IPS DF 19.7 (cell line): Measurements from ENCODE around the gene PRR19.

Experiments
- DNase-seq: peaks from one replicate; pipeline ENCODE4 v3.0.0-alpha.2; 2013; ENCODE audit warnings: low read depth, low spot score

The PRR19 gene

DNA sequence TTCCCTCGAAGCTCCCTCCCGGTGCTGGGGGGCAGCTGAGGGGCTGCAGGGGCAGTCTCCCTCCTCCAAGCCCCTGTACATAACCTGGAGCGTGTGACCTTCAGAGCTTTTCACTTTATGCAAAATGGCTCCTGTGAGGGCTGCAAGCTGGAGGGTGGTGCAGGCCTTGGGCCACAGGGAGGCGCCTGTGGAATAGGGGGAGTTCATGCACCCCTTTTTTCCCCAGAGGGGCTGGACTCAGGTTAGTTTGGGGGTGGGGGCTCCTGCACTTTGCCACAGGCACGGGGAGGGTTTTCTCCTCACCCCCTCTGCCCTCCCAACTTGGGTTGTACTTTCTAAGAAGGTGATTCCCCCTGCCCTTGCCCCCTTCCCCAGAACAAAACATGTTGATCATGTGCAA, 6.6 kb upstream of the PRR19 start:
- DNase-seq: no peak

- DNase-seq: no peak
Observed at GRCh38 chr19:42295831-42296525, 6.0 kb upstream of the PRR19 start.

GRCh38 chr19:42297039-42297438, 4.9 kb upstream of the PRR19 start:
- no peak for DNase-seq

DNA sequence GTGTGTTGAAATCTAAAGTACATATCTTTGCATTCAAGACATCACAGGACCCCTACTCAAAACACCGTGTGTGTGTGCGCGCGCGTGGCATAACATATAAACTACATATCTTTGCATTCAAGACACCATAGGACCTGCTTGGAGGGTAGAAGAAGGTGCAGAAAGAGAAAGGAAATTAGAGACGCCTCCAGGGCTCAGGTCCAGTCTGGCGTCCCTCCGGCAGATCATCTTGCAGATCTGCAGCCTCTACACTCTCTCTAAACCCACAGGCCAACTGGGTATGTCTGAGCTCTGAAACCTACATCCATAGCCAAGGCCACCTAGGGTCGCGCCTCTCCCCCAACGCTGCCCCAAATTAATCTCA, 1.2 kb downstream of the PRR19 start:
- no peak for DNase-seq

DNA sequence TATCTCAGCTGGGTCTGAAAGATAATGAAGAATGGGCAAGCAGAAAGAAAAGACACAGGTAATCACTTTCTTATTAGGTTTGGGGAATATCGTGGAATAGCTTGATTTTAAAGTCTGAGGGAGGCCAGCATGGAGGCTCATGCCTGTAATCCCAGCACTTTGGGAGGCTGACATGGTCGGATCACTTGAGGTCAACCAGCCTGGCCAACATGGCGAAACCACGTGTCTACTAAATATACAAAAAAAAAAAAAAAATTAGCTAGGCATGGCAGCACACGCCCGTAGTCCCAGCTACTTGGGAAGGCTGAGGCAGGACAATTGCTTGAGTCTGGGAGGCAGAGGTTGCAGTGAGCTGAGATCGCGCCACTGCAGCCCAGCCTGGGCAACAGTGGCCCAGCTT, 1.9 kb downstream of the PRR19 start:
- DNase-seq: no peak

DNA sequence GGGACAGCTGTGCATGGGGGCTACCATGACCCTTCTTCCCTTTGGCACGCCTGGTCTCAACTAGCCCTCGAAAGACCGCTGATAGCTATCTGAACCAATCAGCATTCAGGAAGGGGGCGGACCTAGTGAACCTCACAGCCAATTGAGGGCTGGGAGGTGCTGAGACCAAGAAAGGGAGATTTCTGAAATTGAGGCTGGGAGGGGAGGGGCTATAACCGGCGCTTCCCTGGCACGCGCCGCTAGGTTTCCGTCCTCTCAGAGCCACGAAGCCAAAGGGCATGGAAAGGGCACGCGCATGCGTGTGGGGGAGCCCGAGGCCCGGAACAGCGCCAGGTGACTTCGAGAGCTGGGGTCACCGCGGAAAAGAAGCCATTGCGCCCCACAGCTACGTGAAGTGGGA, 4.7 kb downstream of the PRR19 start:
- no peak for DNase-seq

DNA sequence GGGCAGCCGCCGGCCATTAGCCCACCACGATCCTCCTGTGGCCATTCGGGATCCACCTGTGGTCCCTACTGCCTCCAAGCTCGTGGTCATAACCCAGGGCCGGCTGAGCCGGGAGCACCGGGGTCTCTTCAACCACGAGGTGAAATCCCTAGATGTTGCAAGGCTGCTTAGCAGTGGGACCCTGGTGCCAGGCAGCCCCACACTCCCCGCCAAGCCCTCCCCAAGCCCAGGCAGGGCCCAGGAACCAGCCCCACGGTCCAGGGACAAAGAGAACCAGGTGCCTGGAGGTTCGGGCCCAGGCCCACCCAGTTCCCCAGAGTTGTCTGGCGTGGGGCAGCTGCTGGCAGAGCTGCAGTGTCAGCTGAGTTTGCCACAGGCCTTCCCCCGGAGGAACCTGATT, 7.8 kb downstream of the PRR19 start:
- DNase-seq: no peak

GRCh38 chr19:42311657-42312056, 9.7 kb downstream of the PRR19 start:
- DNase-seq: no peak

- no peak for DNase-seq
Observed at GRCh38 chr19:42312370-42312769, 10.4 kb downstream of the PRR19 start.

DNA sequence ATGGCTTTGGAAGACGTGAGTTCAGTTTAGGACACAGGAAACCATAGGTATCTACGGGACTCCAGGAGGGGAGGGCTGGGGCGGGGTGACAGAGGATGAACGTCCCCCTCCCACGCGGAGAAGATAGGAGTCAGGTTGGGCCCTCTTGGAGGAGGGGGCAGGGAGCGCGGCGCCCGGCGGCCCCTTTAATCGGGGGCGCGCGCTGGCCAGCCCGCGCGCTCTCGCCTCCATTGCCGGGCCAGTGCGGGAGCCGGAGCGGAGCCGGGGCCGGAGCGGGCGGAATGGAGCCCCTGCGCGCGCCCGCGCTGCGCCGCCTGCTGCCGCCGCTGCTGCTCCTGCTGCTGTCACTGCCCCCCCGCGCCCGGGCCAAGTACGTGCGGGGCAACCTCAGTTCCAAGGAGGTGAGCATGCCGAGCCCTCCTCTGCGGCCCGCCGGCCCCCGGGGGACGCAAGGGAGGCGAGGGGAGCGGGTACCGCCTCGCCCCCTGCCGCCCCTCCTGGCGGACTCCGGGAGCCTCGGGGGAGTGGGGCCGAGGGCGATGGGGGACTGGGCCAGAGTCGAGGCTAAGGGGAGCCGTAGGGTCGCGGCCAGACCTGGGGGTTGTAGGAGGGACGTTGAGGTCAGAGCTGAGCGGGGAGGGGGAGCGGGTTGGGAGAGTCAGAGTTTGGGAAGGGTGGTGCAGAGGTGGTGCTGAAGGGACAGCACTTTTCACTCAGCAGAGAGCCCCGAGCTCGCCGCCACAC, 11.3 kb downstream of the PRR19 start, which contains the start of gene TMEM145:
Gene TMEM145, plus strand, starts transcription at position 214 of the 744 bp plus-strand sequence. Its CDS starts 68 bp downstream, at position 282.
- DNase-seq: no peak

GRCh38 chr19:42313840-42314755, 12.2 kb downstream of the PRR19 start:
- no peak for DNase-seq

GRCh38 chr19:42315024-42315423, 13.1 kb downstream of the PRR19 start:
- DNase-seq: no peak

GRCh38 chr19:42316223-42317211, 14.6 kb downstream of the PRR19 start:
- DNase-seq: no peak

DNA sequence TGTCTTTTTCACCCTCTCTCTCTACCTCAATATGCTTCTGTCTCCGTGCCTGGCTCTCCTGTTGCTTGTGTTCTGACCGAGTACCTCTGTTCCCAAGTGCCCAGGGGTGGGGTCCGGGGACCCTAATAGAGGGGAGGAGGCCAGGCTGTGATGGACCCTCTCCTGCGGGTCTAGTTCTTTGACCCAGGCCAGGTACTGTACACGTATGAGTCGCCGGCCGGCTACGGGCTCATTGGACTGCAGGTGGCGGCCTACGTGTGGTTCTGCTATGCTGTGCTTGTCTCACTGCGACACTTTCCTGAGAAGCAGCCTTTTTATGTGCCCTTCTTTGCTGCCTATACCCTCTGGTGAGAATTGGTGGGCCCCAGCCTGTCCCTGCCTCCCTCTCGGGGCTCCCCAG, 15.6 kb downstream of the PRR19 start:
- no peak for DNase-seq

- no peak for DNase-seq
Observed at GRCh38 chr19:42322305-42322704, 20.4 kb downstream of the PRR19 start.

DNA sequence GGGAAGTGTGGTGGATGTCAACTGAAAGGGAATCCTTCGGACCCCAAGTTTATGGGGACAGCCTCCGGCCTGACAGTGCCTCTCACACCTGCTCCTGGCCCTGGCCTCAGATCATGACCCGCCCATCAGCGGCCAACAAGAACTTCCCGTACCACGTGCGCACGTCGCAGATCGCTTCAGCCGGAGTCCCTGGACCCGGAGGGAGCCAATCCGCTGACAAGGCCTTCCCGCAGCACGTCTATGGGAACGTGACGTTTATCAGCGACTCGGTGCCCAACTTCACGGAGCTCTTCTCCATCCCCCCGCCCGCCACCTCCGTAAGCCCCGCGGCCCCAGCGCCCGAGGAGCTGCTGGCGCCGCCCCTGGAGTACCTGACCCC, 21.5 kb downstream of the PRR19 start:
- DNase-seq: no peak

DNA sequence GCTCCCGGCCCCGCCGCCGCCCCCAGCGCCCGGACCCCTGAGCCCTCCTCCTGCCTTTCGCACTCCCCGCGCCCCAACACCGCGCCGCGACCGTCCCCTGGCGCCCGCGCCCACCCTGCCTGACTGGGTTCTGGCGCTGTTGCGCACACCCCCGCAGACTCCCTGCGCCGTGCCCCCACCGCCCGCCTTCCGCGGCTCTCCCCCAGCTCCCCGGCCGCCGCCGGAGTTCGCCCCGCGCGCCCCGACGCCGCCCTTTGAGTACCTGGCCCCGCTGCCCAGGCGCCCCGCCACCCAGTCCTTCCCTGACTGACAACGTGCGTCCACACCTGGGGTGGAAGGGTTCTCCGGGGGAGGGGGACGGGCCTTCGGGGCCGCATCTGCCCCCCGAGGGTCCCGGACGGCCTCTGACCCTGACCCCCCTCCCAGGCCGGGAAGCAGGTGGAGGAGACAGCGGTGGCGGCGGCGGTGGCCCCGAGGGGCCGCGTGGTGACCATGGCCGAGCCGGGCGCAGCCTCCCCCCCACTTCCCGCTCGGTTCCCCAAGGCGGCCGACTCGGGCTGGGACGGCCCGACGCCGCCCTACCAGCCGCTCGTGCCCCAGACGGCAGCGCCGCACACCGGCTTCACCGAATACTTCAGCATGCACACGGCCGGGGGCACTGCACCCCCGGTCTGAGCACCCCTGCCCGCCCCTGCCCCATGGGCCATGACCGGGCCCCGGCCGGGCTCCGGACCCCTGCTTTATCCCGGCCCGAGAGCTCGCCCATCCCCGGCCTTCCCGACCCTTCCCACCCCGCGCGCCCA, 22.1 kb downstream of the PRR19 start:
- no peak for DNase-seq

GRCh38 chr19:42324655-42325307, 22.8 kb downstream of the PRR19 start:
- DNase-seq: no peak

DNA sequence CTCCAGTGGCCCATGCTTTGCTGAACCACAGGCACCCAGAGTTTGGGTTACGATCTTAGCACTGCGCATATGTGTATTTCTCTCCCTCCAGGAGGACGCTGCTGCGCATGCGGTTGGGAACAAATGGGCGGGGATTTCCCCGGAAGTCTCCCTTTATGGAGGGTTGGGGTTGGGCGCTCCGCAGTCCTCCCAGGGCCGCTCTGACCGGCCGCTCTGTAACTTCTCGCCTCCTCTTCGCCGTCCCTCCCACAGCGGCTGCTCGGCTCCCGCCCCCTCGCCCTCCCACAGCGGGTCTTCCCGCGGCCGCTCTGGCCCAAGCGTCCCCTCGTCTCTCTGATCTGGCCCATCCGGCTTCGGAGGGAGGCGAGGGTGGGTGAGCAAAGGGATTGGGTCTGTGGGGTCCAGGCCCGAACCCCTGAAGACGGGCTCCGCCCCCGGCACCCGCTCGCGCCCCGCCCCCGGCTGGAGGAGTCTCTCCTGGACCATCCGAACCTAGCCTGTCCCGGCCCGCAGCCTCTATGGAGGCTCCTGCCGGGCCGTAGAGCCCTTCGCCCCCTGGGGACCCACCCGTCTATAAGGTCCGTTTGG, 23.5 kb downstream of the PRR19 start, which contains the start of gene MEGF8:
Gene MEGF8, plus strand, starts transcription at position 328 of the 588 bp plus-strand sequence. CDS start 609 bp downstream, outside the sequence.
- DNase-seq: peak; percentile 99
